GM10248 (cell line): ENCODE data around the gene HOMER2.
"Not testable (repeated sequence)": the region's sequence is repeated elsewhere in the genome, so short reads cannot be mapped to it uniquely, and the experiment has no call there.

Source experiments
- CTCF ChIA-PET: fragments of 300-600 bp; sonication (Branson Sonifier 250); formaldehyde crosslinking; extraction: SDS; loops from one replicate; lab custom pipeline; 2021; ENCODE audit warnings: antibody characterized with exemption; lab: Yijun Ruan, JAX
- POLR2A ChIA-PET: fragments of 350-650 bp; sonication (Branson Sonifier 250); formaldehyde crosslinking; extraction: SDS; loops from one replicate; lab custom pipeline; 2020; ENCODE audit warnings: antibody characterized with exemption; lab: Yijun Ruan, JAX
- DNase-seq: peaks from one replicate; pipeline ENCODE4 v3.0.0; 2012; ENCODE audit errors: extremely low spot score
- CTCF ChIP-seq: IDR thresholded peaks from 2 replicates; pipeline ENCODE4 v1.5.1; 2012; ENCODE audit warnings: mild to moderate bottlenecking, low read depth; ENCODE audit errors: extremely low read depth, missing control alignments, control extremely low read depth

HOMER2 gene

GRCh38 chr15:82952158-82953081 lies at the start of gene HOMER2:
Gene HOMER2, minus strand, starts transcription at chr15:82952720. Its CDS starts 185 bp downstream, at chr15:82952535.
- no peak for DNase-seq
- no peak for TF ChIP-seq CTCF
- POLR2A ChIA-PET, result no interaction called here
- CTCF ChIA-PET, result no interaction called here

- DNase-seq, result not testable (repeated sequence)
- CTCF ChIA-PET, result interaction anchor here (0.9 to 5.9 kb wide), 12 partner anchors 12 to 469 kb away, joined by 3 to 74 read pairs (median 8); partner anchors contain the start of genes C15orf40, RAMAC and RPS17
- POLR2A ChIA-PET, result interaction anchor here (0.6 kb wide), 1 partner anchor 145 kb away, joined by 3 read pairs; no protein-coding TSS in a partner anchor
Measured at GRCh38 chr15:83000672-83001031, 48.1 kb upstream of the HOMER2 start.

- peak; percentile 61 for DNase-seq
- CTCF ChIA-PET, result interaction anchor here (0.7 to 5.9 kb wide), 18 partner anchors 12 to 473 kb away, joined by 3 to 74 read pairs (median 4); partner anchors contain the start of genes C15orf40, RAMAC and RPS17
- TF ChIP-seq CTCF, result peak; percentile 53
- POLR2A ChIA-PET, result interaction anchor here (0.6 kb wide), 1 partner anchor 145 kb away, joined by 3 read pairs; no protein-coding TSS in a partner anchor
Measured at GRCh38 chr15:82999905-83000671, 47.6 kb upstream of the HOMER2 start.

GRCh38 chr15:82999426-82999825 lies 46.9 kb upstream of the HOMER2 start:
- no peak for TF ChIP-seq CTCF
- CTCF ChIA-PET, result interaction anchor here (0.7 to 5.9 kb wide), 16 partner anchors 13 to 472 kb away, joined by 3 to 74 read pairs (median 4); partner anchors contain the start of genes C15orf40, RAMAC and RPS17
- POLR2A ChIA-PET, result no interaction called here
- no peak for DNase-seq

GRCh38 chr15:82995938-82996337 lies 43.4 kb upstream of the HOMER2 start:
- DNase-seq, result no peak
- ChIA-PET POLR2A (no interaction called here), CTCF (interaction anchor here (1.4 to 5.0 kb wide), 2 partner anchors 15 to 465 kb away, joined by 3 to 29 read pairs; partner anchors contain the start of gene C15orf40)
- no peak for TF ChIP-seq CTCF

GRCh38 chr15:82995076-82995475 lies 42.6 kb upstream of the HOMER2 start:
- no peak for DNase-seq
- POLR2A ChIA-PET, result no interaction called here
- TF ChIP-seq CTCF, result no peak
- CTCF ChIA-PET, result interaction anchor here (0.7 to 5.0 kb wide), 3 partner anchors 16 to 464 kb away, joined by 3 to 29 read pairs (median 3); partner anchors contain the start of gene C15orf40
